NCI-H1436 treated with DMSO at 0.1 percent for 48 hours (cell line): ENCODE results near the gene CCDC134.
"Not testable (repeated sequence)": the region's sequence is repeated elsewhere in the genome, so short reads cannot be mapped to it uniquely, and the experiment has no call there.

Source experiments
- DNase-seq: peaks from one replicate; lab custom pipeline; 2025; lab: John Stamatoyannopoulos, UW

Gene CCDC134

GRCh38 chr22:41844513-41844912, 44.0 kb downstream of the CCDC134 start:
- no peak for DNase-seq

GRCh38 chr22:41845380-41846267, 45.1 kb downstream of the CCDC134 start:
- no peak for DNase-seq

GRCh38 chr22:41846268-41846987, 45.9 kb downstream of the CCDC134 start:
- DNase-seq: no peak

GRCh38 chr22:41847300-41847699, 46.8 kb downstream of the CCDC134 start:
- no peak for DNase-seq

- DNase-seq: no peak
Observed at GRCh38 chr22:41848468-41848867, 48.0 kb downstream of the CCDC134 start.

- no peak for DNase-seq
Observed at GRCh38 chr22:41856469-41856868, 56.0 kb downstream of the CCDC134 start.

- DNase-seq: no peak
Observed at GRCh38 chr22:41857155-41857859, 56.8 kb downstream of the CCDC134 start.

GRCh38 chr22:41857860-41858199, 57.4 kb downstream of the CCDC134 start:
- DNase-seq: no peak

- no peak for DNase-seq
Observed at GRCh38 chr22:41862160-41862529, 61.7 kb downstream of the CCDC134 start.

- no peak for DNase-seq
Observed at GRCh38 chr22:41862530-41863266, 62.2 kb downstream of the CCDC134 start.

GRCh38 chr22:41863472-41863871, 63.0 kb downstream of the CCDC134 start:
- DNase-seq: no peak

- DNase-seq: no peak
Observed at GRCh38 chr22:41868556-41868955, 68.1 kb downstream of the CCDC134 start.

- DNase-seq: not testable (repeated sequence)
Observed at GRCh38 chr22:41870081-41870480, 69.6 kb downstream of the CCDC134 start.

- no peak for DNase-seq
Observed at GRCh38 chr22:41870786-41871185, 70.3 kb downstream of the CCDC134 start.

GRCh38 chr22:41873391-41873790, 72.9 kb downstream of the CCDC134 start:
- no peak for DNase-seq

- no peak for DNase-seq
Observed at GRCh38 chr22:41874090-41874489, 73.6 kb downstream of the CCDC134 start.

GRCh38 chr22:41875531-41876270, 75.2 kb downstream of the CCDC134 start:
- no peak for DNase-seq
